Naive B cell (primary cell): ENCODE measurements around the gene ODAD2. TPM values are rescaled to one million over a fixed set of nuclear protein-coding genes. Genes with fewer than 3 reads are reported as not detected.

Source experiments
- ATAC-seq, 2 donors: fragments of 150-1000 bp; cut with Tn5 transposase; 2 replicates each; pipeline ENCODE4 v1.10.0; 2021; ENCODE audit warnings: low read depth in 2 of 2, mild to moderate bottlenecking in 2 of 2, moderate library complexity in 2 of 2
- DNase-seq: peaks from one replicate; pipeline ENCODE4 v3.0.0; 2022
- H3K27ac Mint-ChIP-seq, 6 donors: one replicate each; pipeline ENCODE4 v1.8.0; 2020 to 2022; ENCODE audit warnings: mild to moderate bottlenecking in 6 of 6, mixed read lengths in 6 of 6, moderate library complexity in 5 of 6, inconsistent platforms in 2 of 6
- H3K27me3 Mint-ChIP-seq, 3 donors: one replicate each; pipeline ENCODE4 v1.8.0; 2021 to 2022; ENCODE audit warnings: mixed read lengths in 3 of 3, mild to moderate bottlenecking in 1 of 3
- H3K36me3 Mint-ChIP-seq, 2 donors: one replicate each; pipeline ENCODE4 v1.8.0; 2020 to 2022; ENCODE audit warnings: mixed read lengths in 2 of 2, inconsistent platforms in 1 of 2, mild to moderate bottlenecking in 1 of 2
- H3K4me1 Mint-ChIP-seq, 3 donors: one replicate each; pipeline ENCODE4 v1.8.0; 2020 to 2022; ENCODE audit warnings: mixed read lengths in 3 of 3, inconsistent platforms in 1 of 3, mild to moderate bottlenecking in 1 of 3, moderate library complexity in 1 of 3
- H3K4me3 Mint-ChIP-seq, 8 donors: one replicate each; pipeline ENCODE4 v1.8.0; 2020 to 2022; ENCODE audit warnings: mild to moderate bottlenecking in 8 of 8, mixed read lengths in 8 of 8, moderate library complexity in 8 of 8, inconsistent platforms in 2 of 8
- H3K9me3 Mint-ChIP-seq, 7 donors: one replicate each; pipeline ENCODE4 v1.8.0; 2020 to 2022; ENCODE audit warnings: mixed read lengths in 7 of 7, mild to moderate bottlenecking in 5 of 7, inconsistent platforms in 2 of 7, moderate library complexity in 1 of 7
- polyA plus RNA-seq, 6 donors: library from polyadenylated mRNA; unstranded; fragments of 300-500 nt; fragmentation: Illumina TruSeq; gene quantifications; one replicate each; pipeline ENCODE4 v1.2.3, GENCODE V29; 2021; ENCODE audit warnings: low read depth in 6 of 6

ODAD2 gene
- polyA plus RNA-seq, 6 donors from 2014 or later, result not detected

DNA sequence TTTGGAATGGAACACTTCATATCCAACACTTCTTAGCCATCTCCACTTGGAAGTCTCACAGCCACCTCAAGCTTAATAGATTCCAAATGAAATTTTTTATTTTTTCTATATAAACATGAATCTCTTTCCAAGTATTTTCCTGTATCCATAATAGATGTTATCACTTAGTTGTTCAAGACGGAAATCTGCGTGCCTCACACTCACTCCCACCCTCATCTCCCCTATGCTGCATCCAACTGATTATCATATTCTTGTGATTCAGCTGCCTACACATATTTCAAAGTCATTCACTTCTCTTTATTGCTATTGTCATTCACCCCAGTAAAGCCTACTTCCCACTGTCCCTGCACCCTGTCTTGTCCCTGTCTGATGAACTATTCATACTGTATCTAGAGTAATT is 183.0 kb downstream of the ODAD2 start:
- no peak overlapping the region for H3K27ac Mint-ChIP-seq
- peaks cover 0 to 8% (median 0%) of the 10 kb centered on the region in 3 donors for H3K27me3 Mint-ChIP-seq
- no peaks in the 10 kb centered on the region for H3K36me3 Mint-ChIP-seq
- no peak for DNase-seq
- H3K4me3 Mint-ChIP-seq, result no peak overlapping the region
- no peaks in the 10 kb centered on the region for H3K9me3 Mint-ChIP-seq
- H3K4me1 Mint-ChIP-seq, result no peaks in the 10 kb centered on the region
- ATAC-seq, result no peak

DNA sequence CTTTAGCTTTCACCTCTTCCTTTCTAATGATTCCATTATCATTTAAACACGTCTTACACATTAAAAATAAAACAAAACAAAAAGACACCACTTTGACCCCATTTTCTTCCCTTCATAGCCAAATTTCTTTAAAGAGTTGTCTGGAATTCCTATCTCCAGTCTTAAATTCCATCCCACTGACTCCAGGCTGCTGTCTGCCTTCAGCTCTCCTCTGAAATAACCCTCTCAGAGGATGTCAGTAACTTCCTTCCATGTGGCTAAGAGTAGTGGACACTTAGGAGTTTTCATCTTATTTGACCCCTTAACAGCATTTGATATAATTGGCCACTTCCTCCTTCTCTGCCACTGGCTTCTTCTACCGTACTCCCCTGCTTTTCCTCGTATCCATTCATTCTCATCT is 183.6 kb downstream of the ODAD2 start:
- H3K4me1 Mint-ChIP-seq, result no peaks in the 10 kb centered on the region
- H3K9me3 Mint-ChIP-seq, result no peaks in the 10 kb centered on the region
- H3K27ac Mint-ChIP-seq, result no peak overlapping the region
- no peak overlapping the region for H3K4me3 Mint-ChIP-seq
- H3K27me3 Mint-ChIP-seq, result peaks cover 0 to 8% (median 0%) of the 10 kb centered on the region in 3 donors
- ATAC-seq, result no peak
- DNase-seq, result no peak
- no peaks in the 10 kb centered on the region for H3K36me3 Mint-ChIP-seq

DNA sequence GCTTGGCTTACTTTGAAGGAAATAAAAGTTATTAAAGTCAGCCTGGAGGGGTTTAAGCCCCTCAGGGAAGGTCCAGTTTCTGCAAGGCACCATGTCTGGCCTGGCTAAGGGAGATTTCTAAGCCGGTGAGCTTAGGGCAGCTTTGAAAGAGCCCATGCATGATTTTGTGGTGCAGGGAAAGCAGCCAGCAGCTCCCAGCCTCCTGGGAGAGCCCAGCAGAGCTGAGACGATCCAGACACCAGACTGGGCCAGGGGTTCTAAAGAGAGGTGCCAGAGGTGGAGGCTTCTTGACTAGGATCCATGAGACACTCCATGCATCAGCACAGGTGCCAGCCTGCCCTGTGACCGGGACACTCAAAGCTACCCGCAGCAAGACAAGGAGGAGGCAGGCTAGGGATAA is 193.7 kb downstream of the ODAD2 start:
- no peaks in the 10 kb centered on the region for H3K36me3 Mint-ChIP-seq
- DNase-seq (no peak), ATAC-seq (no peak)
- peaks cover 0 to 3% (median 0%) of the 10 kb centered on the region in 7 donors for H3K9me3 Mint-ChIP-seq
- H3K27ac Mint-ChIP-seq, result no peak overlapping the region
- H3K4me1 Mint-ChIP-seq, result no peaks in the 10 kb centered on the region
- H3K27me3 Mint-ChIP-seq, result peaks cover 0 to 23% (median 4%) of the 10 kb centered on the region in 3 donors
- no peak overlapping the region for H3K4me3 Mint-ChIP-seq

DNA sequence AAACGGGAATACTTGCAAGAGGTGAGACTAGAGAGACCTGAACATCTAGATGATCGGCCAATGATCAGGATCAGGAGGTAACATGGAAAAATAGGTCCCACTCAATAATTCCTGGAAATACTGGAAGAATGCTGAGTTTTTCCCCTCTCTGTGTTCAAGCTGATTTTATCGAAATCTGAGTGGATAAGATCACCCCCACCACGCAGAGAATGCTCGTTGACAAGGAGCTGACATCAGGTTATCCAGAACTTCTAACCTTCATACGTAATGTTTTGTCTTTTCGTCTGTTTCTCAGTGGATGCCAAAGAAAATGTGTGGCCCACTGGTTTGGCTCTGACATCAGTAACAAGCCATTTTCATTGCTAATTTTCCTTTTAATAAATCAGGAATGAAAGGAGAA is 194.7 kb downstream of the ODAD2 start:
- Mint-ChIP-seq H3K4me1 (no peaks in the 10 kb centered on the region), H3K27me3 (peaks cover 0 to 23% (median 4%) of the 10 kb centered on the region in 3 donors), H3K27ac (no peak overlapping the region), H3K4me3 (no peak overlapping the region), H3K9me3 (peaks cover 0 to 3% (median 0%) of the 10 kb centered on the region in 7 donors), H3K36me3 (no peaks in the 10 kb centered on the region)
- ATAC-seq, result no peak
- no peak for DNase-seq

DNA sequence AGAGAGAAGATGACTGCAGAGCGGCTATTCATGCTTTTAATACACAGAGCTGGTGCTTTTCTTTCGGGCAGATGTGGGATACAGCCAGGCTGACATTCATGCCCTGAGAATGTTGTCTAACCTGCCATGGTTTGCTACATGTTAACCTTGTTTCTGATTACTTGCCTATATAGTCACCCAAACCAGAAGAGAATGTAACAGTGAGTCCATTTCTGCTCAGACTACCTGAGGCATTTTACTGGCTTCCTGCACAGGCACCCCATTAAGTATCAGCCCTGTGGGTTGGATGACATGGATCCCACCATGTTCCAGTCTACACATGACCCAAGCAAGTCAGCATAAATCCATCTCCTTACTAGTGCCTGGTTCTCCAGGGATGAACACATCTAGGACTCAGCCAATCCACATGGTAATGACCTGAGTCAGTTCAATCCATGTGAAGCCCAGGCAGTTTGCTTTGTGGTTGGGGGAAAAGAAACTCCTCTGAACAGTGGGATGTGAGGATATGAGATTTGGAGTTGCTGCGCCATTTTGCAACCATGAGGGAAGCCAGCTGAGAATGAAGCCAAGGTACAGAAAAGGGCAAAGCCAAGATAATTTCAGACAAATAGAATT is 197.6 kb downstream of the ODAD2 start:
- no peak for ATAC-seq
- H3K9me3 Mint-ChIP-seq, result peaks cover 0 to 2% (median 0%) of the 10 kb centered on the region in 7 donors

DNA sequence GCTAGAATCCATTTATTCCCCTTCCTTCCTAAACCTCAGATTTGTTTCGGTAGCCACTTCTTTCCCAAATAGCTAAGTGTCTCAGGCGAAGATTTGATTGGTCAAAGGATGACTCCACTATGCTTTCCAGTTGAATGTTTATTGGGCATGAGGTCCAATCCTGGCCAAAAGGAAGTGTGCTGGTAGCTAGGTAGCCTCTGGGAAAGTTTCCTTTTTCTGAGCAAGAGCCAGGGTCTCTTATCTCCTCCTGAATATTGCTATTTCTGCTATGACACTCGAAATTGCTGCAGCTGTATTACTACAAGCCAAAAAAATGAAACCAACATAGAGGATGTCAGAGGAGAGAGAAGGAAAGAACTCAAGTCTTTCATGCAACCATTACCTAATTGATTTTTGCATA is 199.8 kb downstream of the ODAD2 start:
- ATAC-seq (no peak), DNase-seq (no peak)
- Mint-ChIP-seq H3K4me3 (no peak overlapping the region), H3K9me3 (peaks cover 0 to 4% (median 2%) of the 10 kb centered on the region in 7 donors), H3K4me1 (no peaks in the 10 kb centered on the region), H3K27ac (no peak overlapping the region), H3K27me3 (peaks cover 0 to 8% (median 8%) of the 10 kb centered on the region in 3 donors), H3K36me3 (no peaks in the 10 kb centered on the region)

More for the DNA sequence above, 197.6 kb downstream of the ODAD2 start:
- no peak for DNase-seq
- no peak overlapping the region for H3K27ac Mint-ChIP-seq
- no peaks in the 10 kb centered on the region for H3K4me1 Mint-ChIP-seq
- peaks cover 0 to 23% (median 4%) of the 10 kb centered on the region in 3 donors for H3K27me3 Mint-ChIP-seq
- no peak overlapping the region for H3K4me3 Mint-ChIP-seq
- no peaks in the 10 kb centered on the region for H3K36me3 Mint-ChIP-seq

DNA sequence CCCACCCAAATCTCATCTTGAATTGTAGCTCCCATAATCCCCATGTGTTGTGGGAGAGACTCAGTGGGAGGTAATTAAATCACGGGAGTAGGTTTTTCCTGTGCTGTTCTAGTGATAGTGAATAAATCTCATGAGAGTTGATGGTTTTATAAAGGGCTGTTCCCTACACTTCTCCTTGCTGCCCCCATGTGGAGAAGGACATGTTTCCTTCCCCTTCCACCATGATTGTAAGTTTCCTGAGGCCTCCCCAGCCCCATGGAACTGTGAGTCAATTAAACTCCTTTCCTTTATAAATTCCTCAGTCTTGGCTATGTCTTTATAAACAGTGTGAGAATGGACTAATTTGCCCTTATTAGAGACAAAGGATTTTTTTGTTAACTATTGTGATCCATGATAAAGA is 204.7 kb downstream of the ODAD2 start:
- H3K4me1 Mint-ChIP-seq, result no peaks in the 10 kb centered on the region
- H3K4me3 Mint-ChIP-seq, result no peak overlapping the region
- ATAC-seq, result no peak
- H3K36me3 Mint-ChIP-seq, result no peaks in the 10 kb centered on the region
- H3K27me3 Mint-ChIP-seq, result peaks cover 6 to 12% (median 11%) of the 10 kb centered on the region in 3 donors
- DNase-seq, result no peak
- peaks cover 0 to 5% (median 3%) of the 10 kb centered on the region in 7 donors for H3K9me3 Mint-ChIP-seq
- no peak overlapping the region for H3K27ac Mint-ChIP-seq

DNA sequence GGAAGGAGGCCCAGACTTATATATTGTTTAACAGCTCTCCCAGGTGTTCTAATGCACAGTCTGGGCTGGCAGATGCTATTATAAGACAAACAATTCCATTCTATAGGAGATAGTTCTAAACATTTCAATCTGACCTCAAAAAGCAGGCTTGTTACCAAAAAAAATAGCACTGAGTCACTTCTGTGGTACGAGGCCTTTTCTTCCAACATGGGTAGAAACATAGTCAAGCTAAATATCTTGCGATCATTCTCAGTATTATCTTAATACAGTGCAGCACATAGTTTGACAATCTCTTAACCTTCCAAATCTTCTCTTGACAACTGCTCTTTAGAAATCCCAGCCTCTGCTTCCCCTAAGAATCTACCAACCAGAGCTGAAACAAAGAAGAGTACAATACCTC is 206.7 kb downstream of the ODAD2 start:
- no peak for ATAC-seq
- DNase-seq, result no peak

DNA sequence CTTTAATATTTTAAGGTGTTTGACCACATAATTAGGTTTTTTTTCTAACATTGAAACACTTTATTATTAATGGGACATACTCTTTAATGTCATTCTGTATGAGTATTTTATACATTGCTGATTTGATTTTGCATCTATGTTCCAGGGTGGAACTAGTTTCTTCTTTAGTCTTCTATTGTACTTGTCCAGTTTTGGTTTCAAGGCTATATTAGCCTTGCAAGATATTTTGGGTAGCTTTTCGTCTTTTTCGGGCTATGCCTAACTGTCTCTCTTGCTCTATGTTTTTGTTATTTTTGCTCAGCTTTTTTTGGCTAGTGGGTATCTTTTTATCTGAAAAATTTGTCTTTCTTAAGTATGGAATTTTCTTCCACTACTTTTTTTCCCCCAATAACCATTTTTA is 214.6 kb downstream of the ODAD2 start:
- no peak overlapping the region for H3K27ac Mint-ChIP-seq
- DNase-seq (no peak), ATAC-seq (no peak)
- H3K4me1 Mint-ChIP-seq, result no peaks in the 10 kb centered on the region
- H3K36me3 Mint-ChIP-seq, result peaks cover 0 to 7% of the 10 kb centered on the region in 2 donors
- no peak overlapping the region for H3K4me3 Mint-ChIP-seq
- peaks cover 10 to 24% (median 16%) of the 10 kb centered on the region in 3 donors for H3K27me3 Mint-ChIP-seq
- peaks cover 3 to 15% (median 8%) of the 10 kb centered on the region in 7 donors for H3K9me3 Mint-ChIP-seq

More for the DNA sequence above, 206.7 kb downstream of the ODAD2 start:
- no peak overlapping the region for H3K27ac Mint-ChIP-seq
- no peak overlapping the region for H3K4me3 Mint-ChIP-seq
- H3K36me3 Mint-ChIP-seq, result no peaks in the 10 kb centered on the region
- peaks cover 11 to 17% (median 12%) of the 10 kb centered on the region in 3 donors for H3K27me3 Mint-ChIP-seq
- no peaks in the 10 kb centered on the region for H3K4me1 Mint-ChIP-seq
- H3K9me3 Mint-ChIP-seq, result peaks cover 0 to 8% (median 3%) of the 10 kb centered on the region in 7 donors

DNA sequence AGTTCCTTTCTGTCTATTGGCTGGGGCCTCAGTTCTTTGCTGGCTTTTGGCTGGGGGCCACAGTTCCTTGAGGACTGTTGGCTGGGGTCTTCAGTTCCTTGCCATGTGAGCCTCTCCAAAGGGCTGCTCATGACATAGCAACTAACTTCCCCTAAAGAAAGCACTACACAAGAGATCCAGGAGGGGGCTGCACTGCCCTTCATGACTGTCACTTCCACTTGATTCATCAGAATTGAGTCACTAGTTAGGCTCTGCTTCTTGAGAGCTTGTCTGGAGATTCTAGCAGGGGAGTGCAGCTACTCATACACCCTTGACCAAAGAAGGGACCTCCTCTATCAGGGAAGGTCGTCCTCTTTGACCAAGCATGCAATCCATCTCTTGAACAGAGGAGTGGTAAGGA is 215.2 kb downstream of the ODAD2 start:
- peaks cover 10 to 24% (median 16%) of the 10 kb centered on the region in 3 donors for H3K27me3 Mint-ChIP-seq
- H3K9me3 Mint-ChIP-seq, result peaks cover 3 to 15% (median 8%) of the 10 kb centered on the region in 7 donors
- no peak overlapping the region for H3K27ac Mint-ChIP-seq
- no peak overlapping the region for H3K4me3 Mint-ChIP-seq
- H3K4me1 Mint-ChIP-seq, result no peaks in the 10 kb centered on the region
- no peak for ATAC-seq
- DNase-seq, result no peak
- peaks cover 0 to 7% of the 10 kb centered on the region in 2 donors for H3K36me3 Mint-ChIP-seq

DNA sequence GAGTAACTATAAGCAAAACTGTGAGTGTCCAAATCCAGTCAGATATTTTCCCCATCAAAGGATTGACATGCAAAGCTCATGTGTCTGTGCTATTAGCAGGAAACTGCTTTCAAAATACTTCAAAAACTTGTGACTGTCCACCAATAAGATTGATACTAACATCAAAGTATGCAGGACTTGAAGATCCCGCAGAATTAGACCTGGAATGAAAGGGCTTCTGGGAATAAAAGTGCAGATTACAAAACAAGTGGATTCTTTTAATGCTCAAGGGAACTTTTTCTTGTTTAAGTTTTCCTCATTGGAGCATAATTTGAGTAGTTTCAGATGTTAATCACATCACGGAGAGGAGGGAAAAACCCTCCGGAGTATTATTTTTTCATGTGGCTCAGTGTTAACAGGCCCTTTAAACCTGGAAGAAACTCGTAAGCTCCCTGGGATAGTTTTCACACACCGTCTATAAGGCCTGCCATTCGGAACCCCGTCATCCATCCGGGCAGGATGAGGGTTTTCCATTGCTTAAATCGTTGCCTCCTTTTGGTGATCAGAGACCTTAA is 219.3 kb downstream of the ODAD2 start:
- ATAC-seq (no peak), DNase-seq (no peak)
- Mint-ChIP-seq H3K4me3 (no peak overlapping the region), H3K27ac (no peak overlapping the region), H3K27me3 (peaks cover 24 to 41% (median 31%) of the 10 kb centered on the region in 3 donors), H3K36me3 (peaks cover 0 to 7% of the 10 kb centered on the region in 2 donors), H3K4me1 (no peaks in the 10 kb centered on the region), H3K9me3 (peaks cover 3 to 15% (median 6%) of the 10 kb centered on the region in 7 donors)

DNA sequence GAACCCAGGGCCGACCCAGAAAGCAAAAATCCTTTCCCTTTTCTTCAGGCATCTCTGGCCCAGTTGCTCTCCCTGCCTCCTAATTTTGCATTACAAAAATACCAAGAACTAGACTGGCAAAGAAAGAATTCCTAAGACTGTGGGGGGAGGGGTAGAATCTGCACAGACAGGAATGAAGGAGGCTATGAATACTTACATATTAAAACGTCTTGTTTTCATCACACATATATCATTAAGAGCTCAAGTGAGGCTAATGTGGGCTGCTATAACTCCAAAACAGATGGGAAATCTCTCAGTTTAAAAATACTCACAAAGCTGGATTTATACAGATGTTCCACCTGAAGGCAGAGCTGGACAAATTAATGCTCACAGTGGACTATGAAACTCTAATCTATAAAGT is 224.0 kb downstream of the ODAD2 start:
- no peak overlapping the region for H3K4me3 Mint-ChIP-seq
- DNase-seq (no peak), ATAC-seq (no peak)
- H3K27ac Mint-ChIP-seq, result no peak overlapping the region
- no peaks in the 10 kb centered on the region for H3K4me1 Mint-ChIP-seq
- H3K36me3 Mint-ChIP-seq, result no peaks in the 10 kb centered on the region
- H3K27me3 Mint-ChIP-seq, result peaks cover 47 to 52% (median 49%) of the 10 kb centered on the region in 3 donors
- peaks cover 0 to 9% (median 0%) of the 10 kb centered on the region in 7 donors for H3K9me3 Mint-ChIP-seq

DNA sequence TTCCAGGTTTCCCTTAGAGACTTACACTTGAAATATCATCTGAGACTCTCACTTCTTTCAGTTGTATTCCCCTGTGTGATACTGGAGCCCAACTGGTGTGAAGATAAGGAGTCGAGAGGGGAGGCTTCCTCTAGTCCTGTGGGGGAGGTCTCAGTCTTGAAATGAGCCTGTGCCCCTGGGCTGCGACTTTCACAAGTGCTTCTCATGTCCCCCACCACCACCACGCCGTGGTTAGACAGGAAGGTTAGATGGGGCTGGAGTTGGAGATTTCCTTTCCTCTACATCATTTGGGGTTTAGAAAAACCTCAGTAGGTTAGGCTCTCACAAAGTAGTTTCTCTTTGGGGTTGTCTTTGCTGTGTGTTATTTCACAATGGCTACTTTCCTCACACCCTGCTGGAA is 227.6 kb downstream of the ODAD2 start:
- Mint-ChIP-seq H3K9me3 (peaks cover 0 to 9% (median 0%) of the 10 kb centered on the region in 7 donors), H3K27me3 (peaks cover 40 to 55% (median 41%) of the 10 kb centered on the region in 3 donors), H3K4me1 (no peaks in the 10 kb centered on the region), H3K36me3 (no peaks in the 10 kb centered on the region), H3K4me3 (no peak overlapping the region), H3K27ac (no peak overlapping the region)
- ATAC-seq (no peak), DNase-seq (no peak)

DNA sequence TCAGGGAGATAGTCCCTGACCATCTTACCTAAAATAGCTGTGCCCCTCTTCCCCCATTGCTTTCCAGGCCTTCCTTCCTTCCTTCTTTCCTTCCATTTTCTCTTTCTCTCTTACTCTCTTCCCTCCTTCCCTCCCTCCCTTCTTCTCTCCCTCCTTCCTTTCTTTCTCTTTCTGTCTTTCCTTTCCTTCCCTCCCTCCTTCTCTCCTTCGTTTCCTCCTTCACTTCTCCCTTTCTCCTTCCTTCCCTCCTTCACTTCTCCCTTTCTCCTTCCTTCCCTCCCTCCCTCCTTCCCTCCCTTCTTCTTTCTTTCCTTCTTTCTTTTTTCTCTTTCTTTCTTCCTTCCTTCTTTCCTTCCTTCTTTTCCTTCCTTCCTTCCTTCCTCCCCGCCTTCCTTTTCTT is 228.7 kb downstream of the ODAD2 start:
- H3K4me1 Mint-ChIP-seq, result no peaks in the 10 kb centered on the region
- H3K36me3 Mint-ChIP-seq, result no peaks in the 10 kb centered on the region
- no peak overlapping the region for H3K4me3 Mint-ChIP-seq
- peaks cover 0 to 9% (median 0%) of the 10 kb centered on the region in 7 donors for H3K9me3 Mint-ChIP-seq
- H3K27ac Mint-ChIP-seq, result no peak overlapping the region
- DNase-seq (no peak), ATAC-seq (no peak)
- peaks cover 33 to 50% (median 33%) of the 10 kb centered on the region in 3 donors for H3K27me3 Mint-ChIP-seq
